ENCODE measurements around the gene RNASEH1. TPM values are rescaled to one million over a fixed set of nuclear protein-coding genes. Genes with fewer than 3 reads are reported as not detected.
A peak's percentile ranks its signal among the peaks of the same experiment; 100 is the strongest.

RNASEH1 gene
- total RNA-seq, 1 donor from 2014 or later, result 20.9 TPM

DNA sequence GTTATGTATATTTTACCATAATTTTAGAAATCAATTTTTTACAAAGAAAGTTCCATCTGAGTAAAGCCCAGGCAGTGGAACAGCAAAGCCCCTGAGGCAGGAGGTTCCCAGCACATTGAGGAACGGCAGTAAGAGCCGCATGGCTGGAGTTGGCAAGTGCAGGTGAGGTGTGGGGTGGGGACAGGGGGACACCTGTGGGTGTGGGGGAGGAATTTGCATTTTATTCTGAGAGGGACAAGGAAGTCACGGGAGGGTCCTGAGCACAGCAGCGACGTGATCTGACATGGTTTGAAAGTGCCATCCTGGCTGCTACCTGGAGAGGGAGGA lies 22.7 kb downstream of the RNASEH1 start:
- Histone ChIP-seq H3K4me3 (peak overlapping the region; percentile 63), H3K4me1 (peaks cover 40% of the 10 kb centered on the region)
- intact Hi-C loops (cut with micrococcal nuclease), result no loop called here

DNA sequence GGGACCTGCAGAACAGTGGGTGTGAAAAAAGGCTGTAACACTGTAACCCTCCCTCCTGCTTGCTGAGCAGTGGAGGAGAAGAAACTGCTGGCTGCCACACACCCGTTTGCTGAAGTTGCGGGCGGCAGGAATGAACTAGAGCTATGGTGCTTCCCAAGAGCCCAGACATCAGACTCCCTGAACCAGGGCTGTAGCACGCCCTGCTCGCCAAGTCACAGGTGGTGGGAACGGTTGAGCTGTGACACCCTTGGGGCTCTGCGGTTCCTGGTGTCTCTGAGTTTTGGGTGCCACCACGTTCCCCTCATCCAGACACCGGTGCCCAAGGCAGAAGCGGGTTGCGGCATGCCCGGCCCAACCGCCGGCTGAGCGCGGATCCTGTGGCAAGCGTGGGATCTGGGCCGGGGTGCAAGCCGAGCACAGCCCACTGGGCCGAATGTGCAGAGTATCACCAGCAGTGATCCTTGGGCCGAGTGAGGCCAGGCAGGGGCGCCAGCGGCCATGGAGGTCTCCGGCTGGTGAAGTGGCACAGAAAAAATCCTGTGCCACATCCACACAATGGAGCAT lies 23.8 kb downstream of the RNASEH1 start:
- H3K27me3 ChIP-seq (ENCODE audit: low read depth), result no peaks in the 10 kb centered on the region
- peak overlapping the region; percentile 93 for H3K27ac ChIP-seq (replicated peaks)
- no peak for DNase-seq
- intact Hi-C loops (cut with micrococcal nuclease), result no loop called here
- no peak overlapping the region for H3K4me3 ChIP-seq
- H3K36me3 ChIP-seq, result peaks cover 13% of the 10 kb centered on the region
- no peaks in the 10 kb centered on the region for H3K9me3 ChIP-seq (replicated peaks)
- TF ChIP-seq, protein P1, sequence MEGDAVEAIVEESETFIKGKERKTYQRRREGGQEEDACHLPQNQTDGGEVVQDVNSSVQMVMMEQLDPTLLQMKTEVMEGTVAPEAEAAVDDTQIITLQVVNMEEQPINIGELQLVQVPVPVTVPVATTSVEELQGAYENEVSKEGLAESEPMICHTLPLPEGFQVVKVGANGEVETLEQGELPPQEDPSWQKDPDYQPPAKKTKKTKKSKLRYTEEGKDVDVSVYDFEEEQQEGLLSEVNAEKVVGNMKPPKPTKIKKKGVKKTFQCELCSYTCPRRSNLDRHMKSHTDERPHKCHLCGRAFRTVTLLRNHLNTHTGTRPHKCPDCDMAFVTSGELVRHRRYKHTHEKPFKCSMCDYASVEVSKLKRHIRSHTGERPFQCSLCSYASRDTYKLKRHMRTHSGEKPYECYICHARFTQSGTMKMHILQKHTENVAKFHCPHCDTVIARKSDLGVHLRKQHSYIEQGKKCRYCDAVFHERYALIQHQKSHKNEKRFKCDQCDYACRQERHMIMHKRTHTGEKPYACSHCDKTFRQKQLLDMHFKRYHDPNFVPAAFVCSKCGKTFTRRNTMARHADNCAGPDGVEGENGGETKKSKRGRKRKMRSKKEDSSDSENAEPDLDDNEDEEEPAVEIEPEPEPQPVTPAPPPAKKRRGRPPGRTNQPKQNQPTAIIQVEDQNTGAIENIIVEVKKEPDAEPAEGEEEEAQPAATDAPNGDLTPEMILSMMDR (IDR thresholded peaks at IDR 0.05; ENCODE audit: borderline replicate concordance), result no peak
- H3K4me1 ChIP-seq, result peaks cover 40% of the 10 kb centered on the region

More for the DNA sequence above, 22.7 kb downstream of the RNASEH1 start:
- TF ChIP-seq, protein P1 (IDR thresholded peaks at IDR 0.05; ENCODE audit: borderline replicate concordance), result no peak
- Histone ChIP-seq H3K9me3 (replicated peaks) (no peaks in the 10 kb centered on the region), H3K27me3 (ENCODE audit: low read depth) (no peaks in the 10 kb centered on the region), H3K36me3 (peaks cover 17% of the 10 kb centered on the region), H3K27ac (replicated peaks) (peak overlapping the region; percentile 93)
- DNase-seq, result no peak

GRCh38 chr2:3533836-3534235 lies 24.3 kb downstream of the RNASEH1 start:
- Histone ChIP-seq H3K4me3 (peak overlapping the region; percentile 63), H3K4me1 (peaks cover 40% of the 10 kb centered on the region), H3K9me3 (replicated peaks) (no peaks in the 10 kb centered on the region), H3K36me3 (peaks cover 13% of the 10 kb centered on the region), H3K27ac (replicated peaks) (peak overlapping the region; percentile 81), H3K27me3 (ENCODE audit: low read depth) (no peaks in the 10 kb centered on the region)
- TF ChIP-seq, protein P1 (IDR thresholded peaks at IDR 0.05; ENCODE audit: borderline replicate concordance), result no peak
- intact Hi-C loops (cut with micrococcal nuclease), result no loop called here
- DNase-seq, result no peak

GRCh38 chr2:3532941-3533340 lies 25.2 kb downstream of the RNASEH1 start:
- H3K27ac ChIP-seq (replicated peaks), result peak overlapping the region; percentile 81
- no peaks in the 10 kb centered on the region for H3K9me3 ChIP-seq (replicated peaks)
- H3K4me3 ChIP-seq, result peak overlapping the region; percentile 63
- H3K4me1 ChIP-seq, result peaks cover 40% of the 10 kb centered on the region
- intact Hi-C loops (cut with micrococcal nuclease), result no loop called here
- H3K27me3 ChIP-seq (ENCODE audit: low read depth), result no peaks in the 10 kb centered on the region
- DNase-seq, result no peak
- TF ChIP-seq, protein P1 (IDR thresholded peaks at IDR 0.05; ENCODE audit: borderline replicate concordance), result no peak
- H3K36me3 ChIP-seq, result peaks cover 13% of the 10 kb centered on the region

- Histone ChIP-seq H3K4me3 (no peak overlapping the region), H3K4me1 (peaks cover 27% of the 10 kb centered on the region)
- intact Hi-C loops (cut with micrococcal nuclease), result no loop called here
These were observed 28.7 kb downstream of the RNASEH1 start for GRCh38 chr2:3529316-3530025.

More at GRCh38 chr2:3529316-3530025, 28.7 kb downstream of the RNASEH1 start:
- Histone ChIP-seq H3K9me3 (replicated peaks) (no peaks in the 10 kb centered on the region), H3K27ac (replicated peaks) (no peak overlapping the region), H3K27me3 (ENCODE audit: low read depth) (no peaks in the 10 kb centered on the region), H3K36me3 (peaks cover 13% of the 10 kb centered on the region)
- TF ChIP-seq, protein P1 (IDR thresholded peaks at IDR 0.05; ENCODE audit: borderline replicate concordance), result no peak
- no peak for DNase-seq

Measured in left ventricle myocardium inferior (tissue), 1 donor.